ENCODE measurements around the gene EIF4A2. TPM values are rescaled to one million over a fixed set of nuclear protein-coding genes. Genes with fewer than 3 reads are reported as not detected.

Gene EIF4A2
- total and polyA plus RNA-seq, 10 of the 15 experiments (the other 5 are each of a cell fraction or from before 2014, with no cell fraction given), result 154 to 680 (median 259) TPM

DNA sequence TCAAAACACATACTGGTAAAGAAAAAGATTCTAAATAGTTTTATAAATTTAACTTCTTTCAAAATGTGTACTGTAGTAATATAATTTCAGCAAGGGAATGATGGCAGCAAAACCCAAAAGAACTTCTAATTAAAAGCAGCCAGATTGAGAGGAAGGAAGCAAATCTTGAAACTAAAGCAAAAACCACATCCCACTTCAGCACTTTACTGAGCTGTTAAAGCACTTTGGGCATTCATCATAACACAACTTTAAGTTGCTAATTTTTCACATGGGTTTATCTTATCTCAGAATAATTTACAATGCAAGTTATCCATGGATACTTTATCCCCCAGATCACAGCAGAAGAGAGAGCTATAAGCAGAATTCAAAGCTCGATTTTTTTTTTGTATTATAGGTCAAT, 16.9 kb downstream of the EIF4A2 start:
- no peak overlapping the region for H3K4me3 ChIP-seq
- ChIA-PET SMC1A (ENCODE audit: uncharacterized antibody, unreplicated experiment) (interaction anchor here (0.9 kb wide), 1 partner anchor 8 kb away, joined by 3 read pairs; no protein-coding TSS in a partner anchor), POLR2A (interaction anchor here (0.7 to 1.5 kb wide), 2 partner anchors 15 to 183 kb away, joined by 3 to 10 read pairs; no protein-coding TSS in a partner anchor), RAD21 (ENCODE audit: unreplicated experiment) (no interaction called here), CTCF (interaction anchor here (0.9 kb wide), 1 partner anchor 185 kb away, joined by 4 read pairs; no protein-coding TSS in a partner anchor)
- no peaks in the 10 kb centered on the region for H3K27me3 ChIP-seq (replicated peaks in 1 of 2; ENCODE audit: control insufficient read depth in 2 of 2, insufficient read depth in 2 of 2, low read length in 1 of 2)
- no peak overlapping the region for H3K27ac ChIP-seq (ENCODE audit: control insufficient read depth, insufficient read depth)
- no peaks in the 10 kb centered on the region for H3K9me3 ChIP-seq (replicated peaks; ENCODE audit: control insufficient read depth, insufficient read depth, low read length)
- 100% methylated on average over 1 of the region's 1 CpG for WGBS (ENCODE audit: insufficient coverage, insufficient replicate concordance, low lambda C conversion rate, missing lambda C conversion rate)
- ATAC-seq (peak; percentile 32; the same call in 1 of the 3 replicates), FAIRE-seq (no peak), DNase-seq (ENCODE audit: low read depth, low spot score) (no peak)
- peaks cover 3 to 10% of the 10 kb centered on the region in 2 experiments; a peak in 3 of 4 replicates for H3K36me3 ChIP-seq (ENCODE audit: control insufficient read depth in 2 of 2, insufficient read depth in 2 of 2, low read length in 1 of 2)
- H4K20me1 ChIP-seq (ENCODE audit: control insufficient read depth, insufficient read depth), result no peaks in the 10 kb centered on the region
- H2AFZ ChIP-seq (ENCODE audit: control insufficient read depth, low read depth, low read length), result no peak overlapping the region
- BruUV-seq (replicated peaks), result no TSS peak
- H3K79me2 ChIP-seq (ENCODE audit: control insufficient read depth, insufficient read depth, low read length), result peaks cover 14% of the 10 kb centered on the region
- intact Hi-C loops (cut with micrococcal nuclease; ENCODE audit: unreplicated experiment) (no loop called here), in situ Hi-C loops (cut with MboI) (no loop called here)
- no peak overlapping the region for H3K4me2 ChIP-seq (ENCODE audit: control insufficient read depth, insufficient read depth)
- peaks cover 12% of the 10 kb centered on the region for H3K4me1 ChIP-seq (ENCODE audit: control insufficient read depth, insufficient read depth, low read length)
- H3K9ac ChIP-seq (ENCODE audit: control insufficient read depth, insufficient read depth, low read length), result no peak overlapping the region
- TF ChIP-seq, protein P1, sequence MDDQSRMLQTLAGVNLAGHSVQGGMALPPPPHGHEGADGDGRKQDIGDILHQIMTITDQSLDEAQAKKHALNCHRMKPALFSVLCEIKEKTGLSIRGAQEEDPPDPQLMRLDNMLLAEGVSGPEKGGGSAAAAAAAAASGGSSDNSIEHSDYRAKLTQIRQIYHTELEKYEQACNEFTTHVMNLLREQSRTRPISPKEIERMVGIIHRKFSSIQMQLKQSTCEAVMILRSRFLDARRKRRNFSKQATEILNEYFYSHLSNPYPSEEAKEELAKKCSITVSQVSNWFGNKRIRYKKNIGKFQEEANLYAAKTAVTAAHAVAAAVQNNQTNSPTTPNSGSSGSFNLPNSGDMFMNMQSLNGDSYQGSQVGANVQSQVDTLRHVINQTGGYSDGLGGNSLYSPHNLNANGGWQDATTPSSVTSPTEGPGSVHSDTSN (IDR thresholded peaks at IDR 0.05; ENCODE audit: insufficient replicate concordance, low read depth, low read length), result no peak
- TF ChIP-seq WRNIP1 (IDR thresholded peaks at IDR 0.05; ENCODE audit: borderline replicate concordance, low read depth, low read length), result no peak
- TF ChIP-seq TAF1 (IDR thresholded peaks at IDR 0.05; ENCODE audit: borderline replicate concordance, low read depth, low read length), result no peak
- TF ChIP-seq CHD2 (IDR thresholded peaks at IDR 0.05; ENCODE audit: borderline replicate concordance, low read depth, low read length), result no peak
- TF ChIP-seq DPF2 (IDR thresholded peaks at IDR 0.05), result no peak
- TF ChIP-seq SREBF1 (IDR thresholded peaks at IDR 0.05; ENCODE audit: low read length), result no peak
- TF ChIP-seq BHLHE40 (IDR thresholded peaks at IDR 0.05; ENCODE audit: borderline replicate concordance in 1 of 2, low read depth in 2 of 2, low read length in 1 of 2), result no peak
- no peak for TF ChIP-seq MTA3 (IDR thresholded peaks at IDR 0.05; ENCODE audit: borderline replicate concordance, low read length)
- no peak for TF ChIP-seq GATAD2B (conservative IDR thresholded peaks at IDR 0.05; ENCODE audit: low read depth)

Data from GM12878 (cell line).